Spleen (tissue), 7 donors: ENCODE data around the gene SENP3.

Experiments used
- CTCF ChIP-seq, 11 experiments: fragments of 200-600 bp in 7 of 11; fragments of 450-650 bp in 4 of 11; sonication (generic) in 4 of 11; IDR thresholded peaks in 8 of 11; conservative IDR thresholded peaks in 3 of 11; 1 replicate in 7 of 11; 2 replicates in 4 of 11; pipeline versions ENCODE4 v1.4.0 to v1.8.0; 2016 to 2021; ENCODE audit warnings: antibody characterized with exemption in 11 of 11, inconsistent platforms in 4 of 11, mild to moderate bottlenecking in 1 of 11
- POLR2A ChIP-seq, 3 donors: fragments of 450-650 bp; IDR thresholded peaks; one replicate each; pipeline ENCODE4 v1.5.1; 2017; ENCODE audit warnings: antibody characterized with exemption in 3 of 3, mild to moderate bottlenecking in 1 of 3
- POLR2AphosphoS5 ChIP-seq, 3 donors: sonication (generic); formaldehyde crosslinking; IDR thresholded peaks; one replicate each; pipeline ENCODE4 v1.5.1; 2017; ENCODE audit warnings: antibody characterized with exemption in 3 of 3
- donor health status: DM: no; HTN: no; CAD: no; lungs with moderate emphysema.
- donor health status: DM: no; HTN: no; CAD: no.
- donor health status: DM: no; HTN: no; CAD: no.

- TF ChIP-seq CTCF (IDR thresholded peaks at IDR 0.05 in 8 of 11, conservative IDR thresholded peaks at IDR 0.05 in 3 of 11) (peak in 9 of 11 experiments; percentile 44 to 71 (median 56)), POLR2AphosphoS5 (IDR thresholded peaks at IDR 0.05) (peak in 1 of 3 donors; percentile 38), POLR2A (IDR thresholded peaks at IDR 0.05) (no peak)
Observed at GRCh38 chr17:7560172-7561027, 1.3 kb upstream of the SENP3 start.
